Activated gamma-delta T cell treated with anti-CD3 and anti-CD28 coated beads, Interleukin-2, amount 50 U/mL, for 16 hours (primary cell): ENCODE results near the gene CLPX.
"Not testable (repeated sequence)": the region's sequence is repeated elsewhere in the genome, so short reads cannot be mapped to it uniquely, and the experiment has no call there.

Experiments used
- DNase-seq: peaks from one replicate; pipeline ENCODE4 v3.0.0-alpha.2; 2020; ENCODE audit warnings: low read depth

CLPX gene

GRCh38 chr15:65206750-65207149 is 21.6 kb upstream of the CLPX start:
- no peak for DNase-seq

GRCh38 chr15:65204931-65205660 is 20.0 kb upstream of the CLPX start:
- no peak for DNase-seq

GRCh38 chr15:65204236-65204930 is 19.2 kb upstream of the CLPX start:
- no peak for DNase-seq

- DNase-seq: no peak
Observed at GRCh38 chr15:65201918-65202317, 16.8 kb upstream of the CLPX start.

GRCh38 chr15:65198571-65198970 is 13.4 kb upstream of the CLPX start:
- DNase-seq: no peak

GRCh38 chr15:65197337-65197645 is 12.1 kb upstream of the CLPX start:
- DNase-seq: no peak

GRCh38 chr15:65196637-65197336 is 11.6 kb upstream of the CLPX start:
- DNase-seq: no peak

GRCh38 chr15:65195548-65195923 is 10.4 kb upstream of the CLPX start:
- DNase-seq: no peak

- no peak for DNase-seq
Observed at GRCh38 chr15:65194826-65195547, 9.8 kb upstream of the CLPX start.

- no peak for DNase-seq
Observed at GRCh38 chr15:65192016-65192415, 6.9 kb upstream of the CLPX start.

GRCh38 chr15:65189102-65189740 is 4.1 kb upstream of the CLPX start:
- DNase-seq: no peak

GRCh38 chr15:65188472-65188871 is 3.3 kb upstream of the CLPX start:
- not testable (repeated sequence) for DNase-seq

- DNase-seq: no peak
Observed at GRCh38 chr15:65184305-65184867, 756 bp downstream of the CLPX start.

- no peak for DNase-seq
Observed at GRCh38 chr15:65183865-65184159, 1.3 kb downstream of the CLPX start.

- no peak for DNase-seq
Observed at GRCh38 chr15:65182538-65182937, 2.6 kb downstream of the CLPX start.

- not testable (repeated sequence) for DNase-seq
Observed at GRCh38 chr15:65181582-65182353, 3.4 kb downstream of the CLPX start.

- DNase-seq: no peak
Observed at GRCh38 chr15:65180167-65180566, 5.0 kb downstream of the CLPX start.

GRCh38 chr15:65177901-65178300 is 7.2 kb downstream of the CLPX start:
- no peak for DNase-seq

- DNase-seq: no peak
Observed at GRCh38 chr15:65176056-65176455, 9.1 kb downstream of the CLPX start.

- DNase-seq: no peak
Observed at GRCh38 chr15:65175511-65175910, 9.6 kb downstream of the CLPX start.

- DNase-seq: no peak
Observed at GRCh38 chr15:65174509-65174908, 10.6 kb downstream of the CLPX start.
